ENCODE data around the gene PARP6. TPM values are rescaled to one million over a fixed set of nuclear protein-coding genes. Genes with fewer than 3 reads are reported as not detected.
A peak's percentile ranks its signal among the peaks of the same experiment; 100 is the strongest.

Gene PARP6
- total RNA-seq, 1 donor from 2014 or later = 193 TPM

GRCh38 chr15:72288796-72289596 is 16.6 kb upstream of the PARP6 start:
- no peaks in the 10 kb centered on the region for H3K9me3 Mint-ChIP-seq (ENCODE audit: unreplicated experiment)
- peaks cover 3% of the 10 kb centered on the region for H3K27me3 Mint-ChIP-seq (ENCODE audit: unreplicated experiment)
- H3K27ac Mint-ChIP-seq (ENCODE audit: unreplicated experiment) = no peak overlapping the region
- no peak overlapping the region for H3K4me3 Mint-ChIP-seq (ENCODE audit: unreplicated experiment)
- no peaks in the 10 kb centered on the region for H3K36me3 Mint-ChIP-seq (ENCODE audit: unreplicated experiment)
- TF ChIP-seq CTCF (IDR thresholded peaks at IDR 0.05; ENCODE audit: partially characterized antibody, unreplicated experiment) = no peak
- no peaks in the 10 kb centered on the region for H3K4me1 Mint-ChIP-seq (ENCODE audit: low read depth, unreplicated experiment)
- no peak for DNase-seq

GRCh38 chr15:72285927-72286516 is 13.7 kb upstream of the PARP6 start:
- peaks cover 3% of the 10 kb centered on the region for H3K27me3 Mint-ChIP-seq (ENCODE audit: unreplicated experiment)
- no peak overlapping the region for H3K4me3 Mint-ChIP-seq (ENCODE audit: unreplicated experiment)
- peak; percentile 55 for TF ChIP-seq CTCF (IDR thresholded peaks at IDR 0.05; ENCODE audit: partially characterized antibody, unreplicated experiment)
- peak; percentile 60 for DNase-seq
- peaks cover 2% of the 10 kb centered on the region for H3K9me3 Mint-ChIP-seq (ENCODE audit: unreplicated experiment)
- H3K4me1 Mint-ChIP-seq (ENCODE audit: low read depth, unreplicated experiment) = no peaks in the 10 kb centered on the region
- H3K36me3 Mint-ChIP-seq (ENCODE audit: unreplicated experiment) = no peaks in the 10 kb centered on the region
- no peak overlapping the region for H3K27ac Mint-ChIP-seq (ENCODE audit: unreplicated experiment)

- Mint-ChIP-seq H3K27me3 (ENCODE audit: unreplicated experiment) (peaks cover 3% of the 10 kb centered on the region), H3K27ac (ENCODE audit: unreplicated experiment) (no peak overlapping the region), H3K36me3 (ENCODE audit: unreplicated experiment) (no peaks in the 10 kb centered on the region), H3K4me3 (ENCODE audit: unreplicated experiment) (no peak overlapping the region), H3K9me3 (ENCODE audit: unreplicated experiment) (peaks cover 2% of the 10 kb centered on the region), H3K4me1 (ENCODE audit: low read depth, unreplicated experiment) (no peaks in the 10 kb centered on the region)
- no peak for TF ChIP-seq CTCF (IDR thresholded peaks at IDR 0.05; ENCODE audit: partially characterized antibody, unreplicated experiment)
- no peak for DNase-seq
These were observed 13.0 kb upstream of the PARP6 start for GRCh38 chr15:72285402-72285801.

GRCh38 chr15:72284781-72285180 is 12.4 kb upstream of the PARP6 start:
- peaks cover 3% of the 10 kb centered on the region for H3K27me3 Mint-ChIP-seq (ENCODE audit: unreplicated experiment)
- H3K36me3 Mint-ChIP-seq (ENCODE audit: unreplicated experiment) = no peaks in the 10 kb centered on the region
- no peak overlapping the region for H3K4me3 Mint-ChIP-seq (ENCODE audit: unreplicated experiment)
- no peaks in the 10 kb centered on the region for H3K4me1 Mint-ChIP-seq (ENCODE audit: low read depth, unreplicated experiment)
- TF ChIP-seq CTCF (IDR thresholded peaks at IDR 0.05; ENCODE audit: partially characterized antibody, unreplicated experiment) = no peak
- H3K27ac Mint-ChIP-seq (ENCODE audit: unreplicated experiment) = no peak overlapping the region
- DNase-seq = no peak
- peaks cover 2% of the 10 kb centered on the region for H3K9me3 Mint-ChIP-seq (ENCODE audit: unreplicated experiment)

- DNase-seq = no peak
- no peak overlapping the region for H3K27ac Mint-ChIP-seq (ENCODE audit: unreplicated experiment)
- H3K4me3 Mint-ChIP-seq (ENCODE audit: unreplicated experiment) = no peak overlapping the region
- H3K9me3 Mint-ChIP-seq (ENCODE audit: unreplicated experiment) = peaks cover 2% of the 10 kb centered on the region
- no peaks in the 10 kb centered on the region for H3K36me3 Mint-ChIP-seq (ENCODE audit: unreplicated experiment)
- TF ChIP-seq CTCF (IDR thresholded peaks at IDR 0.05; ENCODE audit: partially characterized antibody, unreplicated experiment) = no peak
- H3K4me1 Mint-ChIP-seq (ENCODE audit: low read depth, unreplicated experiment) = no peaks in the 10 kb centered on the region
- no peaks in the 10 kb centered on the region for H3K27me3 Mint-ChIP-seq (ENCODE audit: unreplicated experiment)
These were observed 9.4 kb upstream of the PARP6 start for GRCh38 chr15:72281713-72282112.
